Activated CD4-positive, alpha-beta memory T cell treated with anti-CD3 and anti-CD28 coated beads for 36 hours (primary cell): ENCODE data around the gene ADGRB3. TPM values are rescaled to one million over a fixed set of nuclear protein-coding genes. Genes with fewer than 3 reads are reported as not detected.

Experiments used
- CTCF ChIA-PET: fragments of 350-600 bp; sonication (Branson Sonifier 250); formaldehyde crosslinking; loops from one replicate; lab custom pipeline; 2021; ENCODE audit warnings: antibody characterized with exemption, inconsistent platforms; lab: Charles Lee
- POLR2A ChIA-PET: fragments of 350-600 bp; sonication (Branson Sonifier 250); formaldehyde crosslinking; loops from one replicate; lab custom pipeline; 2021; ENCODE audit warnings: antibody characterized with exemption; lab: Charles Lee
- DNase-seq: peaks from one replicate; pipeline ENCODE4 v3.0.0-alpha.2; 2020
- H3K27ac Mint-ChIP-seq: one replicate; pipeline ENCODE4 v1.8.0; 2021; ENCODE audit warnings: mixed read lengths
- H3K27me3 Mint-ChIP-seq: one replicate; pipeline ENCODE4 v1.8.0; 2021; ENCODE audit warnings: mixed read lengths
- H3K36me3 Mint-ChIP-seq: one replicate; pipeline ENCODE4 v1.8.0; 2021; ENCODE audit warnings: mixed read lengths
- H3K4me1 Mint-ChIP-seq: one replicate; pipeline ENCODE4 v1.8.0; 2021; ENCODE audit warnings: low read depth, mixed read lengths
- H3K4me3 Mint-ChIP-seq: one replicate; pipeline ENCODE4 v1.8.0; 2021; ENCODE audit warnings: mild to moderate bottlenecking, mixed read lengths
- H3K9me3 Mint-ChIP-seq: one replicate; pipeline ENCODE4 v1.8.0; 2021; ENCODE audit warnings: mixed read lengths
- intact Hi-C: fragments of 100-400 bp; cut with micrococcal nuclease; formaldehyde crosslinking; loops from one replicate; pipeline ENCODE4 v1.15.1; 2023
- total RNA-seq, 2 experiments: library from RNA; stranded (reverse); gene quantifications; one replicate each; pipeline ENCODE4 v1.2.3, GENCODE V29; 2021

The ADGRB3 gene
- total RNA-seq, 2 experiments from 2014 or later: not detected

DNA sequence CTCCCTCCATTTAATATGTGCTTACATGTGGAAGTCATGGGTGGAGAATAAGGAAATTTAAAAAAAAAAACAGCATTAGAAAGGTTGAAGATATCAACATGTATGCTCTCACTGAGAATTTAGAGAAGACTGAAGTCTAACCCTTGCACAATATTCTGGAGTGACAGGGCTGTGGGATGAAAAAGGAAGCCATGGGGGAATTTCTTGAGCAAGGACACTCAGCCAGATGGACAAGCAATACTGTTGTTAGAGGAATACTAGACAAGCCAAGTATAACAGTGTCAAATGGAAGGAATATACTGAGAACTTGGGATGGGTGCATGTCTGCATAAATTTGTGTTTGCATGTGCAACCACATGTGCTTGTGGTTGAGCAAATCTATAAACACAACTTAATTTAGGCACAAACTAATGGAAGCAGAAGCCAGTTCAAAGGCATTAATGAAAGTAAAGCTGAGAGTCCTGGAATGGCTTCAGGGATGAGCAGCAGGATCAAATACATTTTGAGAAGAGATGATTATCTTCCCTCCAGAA is 119.7 kb downstream of the ADGRB3 start:
- no peak overlapping the region for H3K4me3 Mint-ChIP-seq
- H3K27me3 Mint-ChIP-seq: peaks cover 1% of the 10 kb centered on the region
- intact Hi-C loops: no loop called here
- no peaks in the 10 kb centered on the region for H3K9me3 Mint-ChIP-seq
- H3K4me1 Mint-ChIP-seq: no peaks in the 10 kb centered on the region
- DNase-seq: no peak
- no peaks in the 10 kb centered on the region for H3K36me3 Mint-ChIP-seq
- ChIA-PET POLR2A (no interaction called here), CTCF (no interaction called here)
- H3K27ac Mint-ChIP-seq: no peak overlapping the region

DNA sequence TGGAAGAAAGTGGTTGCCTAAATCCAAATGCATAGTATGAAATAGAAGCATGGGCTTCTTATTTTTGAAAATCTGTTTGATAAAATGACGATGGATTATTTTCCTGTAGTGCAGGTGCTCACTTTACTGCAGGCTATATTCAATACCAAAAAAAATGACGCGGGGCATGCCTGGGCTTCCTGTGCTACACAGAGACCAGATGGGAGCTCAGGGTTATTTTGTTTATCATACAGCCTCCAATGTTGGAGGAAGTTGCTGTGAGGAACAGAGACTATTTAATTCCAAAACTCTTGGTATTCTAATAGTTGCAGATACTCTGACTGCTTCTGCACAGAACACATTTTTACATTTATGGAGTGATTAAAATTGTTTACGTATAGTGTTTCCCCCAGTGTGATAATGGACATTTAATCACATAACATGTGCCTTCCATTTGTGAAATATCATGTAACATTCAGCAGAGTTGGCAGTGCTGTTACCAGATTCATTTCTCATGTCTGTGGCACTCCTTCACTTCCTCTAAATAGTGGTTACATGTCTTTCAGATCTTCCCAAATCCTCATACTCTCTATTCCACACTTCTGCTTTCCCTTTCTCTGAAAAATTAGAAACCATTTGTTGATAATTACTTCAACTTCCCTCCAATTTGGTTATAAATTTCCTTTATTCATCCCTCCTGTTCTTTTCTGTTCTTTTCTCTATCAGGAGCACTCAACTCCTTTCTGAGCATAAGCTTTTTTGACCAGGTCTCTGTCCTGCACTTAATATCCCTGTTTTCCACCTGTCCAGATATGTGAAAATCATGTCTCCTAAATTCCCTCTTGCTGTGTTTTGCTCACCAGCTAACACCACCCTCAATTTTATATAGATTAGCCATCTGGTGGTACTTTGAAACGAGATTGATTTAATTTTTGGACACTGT is 121.6 kb downstream of the ADGRB3 start:
- Mint-ChIP-seq H3K4me3 (no peak overlapping the region), H3K27me3 (peaks cover 1% of the 10 kb centered on the region), H3K27ac (no peak overlapping the region), H3K36me3 (no peaks in the 10 kb centered on the region), H3K4me1 (no peaks in the 10 kb centered on the region), H3K9me3 (no peaks in the 10 kb centered on the region)
- no peak for DNase-seq
- ChIA-PET POLR2A (no interaction called here), CTCF (no interaction called here)
- intact Hi-C loops: no loop called here

DNA sequence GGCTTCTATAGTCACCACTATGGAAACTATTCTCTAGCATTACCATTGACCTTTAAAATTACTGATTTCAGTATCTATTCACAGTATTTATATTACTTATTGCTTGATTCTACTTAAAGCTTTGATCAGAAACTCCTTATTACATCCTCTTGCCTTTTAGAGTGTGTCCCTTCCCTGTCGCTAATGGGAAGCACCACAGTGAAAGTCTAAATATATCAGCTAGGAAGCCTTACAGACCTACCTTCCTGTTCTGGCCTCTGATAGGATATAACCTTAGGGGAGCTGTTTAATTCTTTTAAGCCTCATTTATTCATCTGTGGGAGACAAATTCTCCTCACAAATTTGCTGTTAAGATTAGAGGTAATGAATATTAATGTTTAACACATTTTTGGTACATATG is 122.7 kb downstream of the ADGRB3 start:
- H3K36me3 Mint-ChIP-seq: no peaks in the 10 kb centered on the region
- CTCF ChIA-PET: no interaction called here
- no peaks in the 10 kb centered on the region for H3K4me1 Mint-ChIP-seq
- DNase-seq: no peak
- POLR2A ChIA-PET: no interaction called here
- intact Hi-C loops: no loop called here
- no peaks in the 10 kb centered on the region for H3K27me3 Mint-ChIP-seq
- no peak overlapping the region for H3K4me3 Mint-ChIP-seq
- H3K9me3 Mint-ChIP-seq: no peaks in the 10 kb centered on the region
- no peak overlapping the region for H3K27ac Mint-ChIP-seq

DNA sequence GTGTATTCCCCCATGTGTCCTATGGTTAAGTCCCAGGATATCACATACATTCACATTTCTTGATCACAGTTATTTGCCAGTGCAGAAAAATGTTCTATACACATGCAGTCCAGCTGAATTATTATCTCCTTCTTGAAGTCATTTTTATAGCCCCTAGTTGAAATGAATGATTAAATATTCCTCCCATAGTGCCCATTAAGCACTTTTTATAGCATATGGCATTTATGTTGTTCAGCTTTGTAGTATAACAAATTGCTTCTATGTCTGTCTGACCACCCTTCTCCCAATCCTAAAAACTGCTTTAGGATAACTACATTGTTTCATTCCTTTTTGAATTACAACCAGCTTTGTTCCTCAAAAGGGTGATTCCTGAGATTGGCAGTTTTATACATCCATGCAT is 123.5 kb downstream of the ADGRB3 start:
- no peaks in the 10 kb centered on the region for H3K9me3 Mint-ChIP-seq
- POLR2A ChIA-PET: no interaction called here
- intact Hi-C loops: no loop called here

DNA sequence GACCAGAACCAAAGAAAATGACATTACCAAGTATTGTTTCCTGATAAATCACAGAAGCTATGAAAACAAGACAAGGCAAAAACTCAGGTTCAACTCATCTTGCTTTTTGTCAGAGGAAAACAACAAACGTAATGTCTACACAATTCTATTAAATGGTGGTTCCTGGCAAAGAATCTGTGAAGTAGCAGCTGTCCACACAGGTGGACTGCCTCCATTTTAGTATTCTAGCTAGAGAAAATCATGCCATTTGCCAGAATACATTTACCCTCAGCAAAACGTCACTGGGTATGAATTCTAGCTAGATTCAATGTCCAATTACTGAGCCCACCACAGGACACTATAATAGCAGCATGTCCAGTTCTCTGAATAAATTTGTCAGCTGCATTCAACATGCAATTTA is 125.4 kb downstream of the ADGRB3 start:
- no peaks in the 10 kb centered on the region for H3K4me1 Mint-ChIP-seq
- no peaks in the 10 kb centered on the region for H3K27me3 Mint-ChIP-seq
- H3K9me3 Mint-ChIP-seq: no peaks in the 10 kb centered on the region
- H3K4me3 Mint-ChIP-seq: no peak overlapping the region
- H3K36me3 Mint-ChIP-seq: no peaks in the 10 kb centered on the region
- CTCF ChIA-PET: no interaction called here
- no peak for DNase-seq
- intact Hi-C loops: no loop called here
- POLR2A ChIA-PET: no interaction called here
- no peak overlapping the region for H3K27ac Mint-ChIP-seq

More for the DNA sequence above, 123.5 kb downstream of the ADGRB3 start:
- Mint-ChIP-seq H3K4me1 (no peaks in the 10 kb centered on the region), H3K4me3 (no peak overlapping the region), H3K27ac (no peak overlapping the region), H3K36me3 (no peaks in the 10 kb centered on the region), H3K27me3 (no peaks in the 10 kb centered on the region)
- CTCF ChIA-PET: no interaction called here
- DNase-seq: no peak

DNA sequence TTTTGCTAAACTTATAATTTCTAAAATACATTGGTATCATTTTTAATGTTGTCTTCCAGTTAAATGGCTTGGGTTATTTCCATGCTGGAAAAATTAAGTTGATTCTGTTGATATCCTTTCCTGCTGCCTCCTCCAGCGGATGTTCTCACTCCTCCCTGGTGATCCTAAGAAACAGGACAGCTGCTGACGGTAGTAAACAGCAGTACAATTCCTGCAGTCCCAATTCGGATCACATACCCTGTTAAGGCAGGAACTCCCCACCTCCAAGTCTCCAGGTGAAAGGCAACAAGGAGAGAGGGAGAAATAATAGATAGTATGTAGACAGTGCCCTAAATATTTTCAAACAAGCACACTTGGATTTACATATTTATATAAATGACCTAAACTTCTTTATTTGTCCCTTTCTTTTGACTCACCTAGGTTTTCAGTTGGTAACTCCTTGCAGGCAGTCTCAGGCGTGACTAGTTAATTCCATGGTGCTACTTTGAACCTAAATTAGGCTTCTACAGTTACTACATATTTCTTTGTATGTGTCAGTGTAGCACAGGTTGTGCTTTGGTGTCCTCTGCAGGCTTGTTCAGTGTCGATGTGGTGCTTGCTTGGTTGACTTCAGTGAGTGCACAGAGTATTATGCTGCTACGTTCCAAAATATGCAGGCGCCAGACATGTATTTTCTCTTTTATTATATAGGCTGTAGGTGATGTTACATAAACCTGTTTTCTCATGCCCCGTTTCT is 126.0 kb downstream of the ADGRB3 start:
- Mint-ChIP-seq H3K9me3 (no peaks in the 10 kb centered on the region), H3K27ac (no peak overlapping the region), H3K4me3 (no peak overlapping the region), H3K4me1 (no peaks in the 10 kb centered on the region), H3K36me3 (no peaks in the 10 kb centered on the region), H3K27me3 (no peaks in the 10 kb centered on the region)
- DNase-seq: no peak
- intact Hi-C loops: no loop called here
- CTCF ChIA-PET: no interaction called here
- POLR2A ChIA-PET: no interaction called here

DNA sequence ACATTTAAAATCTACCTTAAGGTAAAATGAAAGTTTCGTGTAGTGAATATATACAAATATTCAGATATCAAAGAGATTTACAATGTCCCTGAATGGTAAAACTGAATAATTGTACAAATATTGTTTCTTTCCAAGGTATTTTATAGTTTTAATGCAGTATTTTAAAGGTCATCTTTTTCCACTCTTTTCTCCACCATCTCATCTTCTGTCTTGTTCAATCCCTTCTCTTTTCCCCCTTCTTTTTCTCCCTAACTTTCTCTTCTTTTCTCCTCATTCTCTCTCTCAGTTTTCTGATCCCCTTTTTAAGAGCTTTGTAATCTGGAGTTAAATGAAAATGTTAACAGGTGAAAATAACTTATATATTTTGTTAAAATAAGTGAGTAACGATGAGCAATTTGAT is 126.9 kb downstream of the ADGRB3 start:
- DNase-seq: no peak
- ChIA-PET POLR2A (no interaction called here), CTCF (interaction anchor here (0.5 kb wide), 1 partner anchor 10 kb away, joined by 3 read pairs; no protein-coding TSS in a partner anchor)
- Mint-ChIP-seq H3K27ac (no peak overlapping the region), H3K4me3 (no peak overlapping the region), H3K27me3 (no peaks in the 10 kb centered on the region), H3K36me3 (no peaks in the 10 kb centered on the region), H3K4me1 (no peaks in the 10 kb centered on the region), H3K9me3 (no peaks in the 10 kb centered on the region)
- intact Hi-C loops: no loop called here

DNA sequence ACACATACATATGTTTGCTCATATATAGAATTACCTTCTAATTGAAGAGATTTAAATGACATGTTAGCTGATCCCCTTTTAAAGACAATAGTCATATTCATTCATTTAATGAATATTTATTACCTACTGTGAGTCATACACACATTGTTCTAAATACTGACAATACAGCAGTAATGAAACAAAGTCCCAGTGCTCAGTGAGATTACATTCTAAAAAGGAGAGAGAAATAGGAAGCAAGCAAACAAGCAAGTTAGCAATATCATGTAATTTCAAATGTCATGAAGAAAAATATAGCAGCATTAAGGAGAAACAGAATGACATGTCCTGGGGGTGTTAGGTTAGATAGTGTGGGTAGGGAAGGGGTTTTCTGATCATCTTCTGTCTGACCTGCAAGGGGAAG is 136.3 kb downstream of the ADGRB3 start:
- ChIA-PET POLR2A (no interaction called here), CTCF (no interaction called here)
- H3K4me1 Mint-ChIP-seq: no peaks in the 10 kb centered on the region
- H3K27ac Mint-ChIP-seq: no peak overlapping the region
- H3K36me3 Mint-ChIP-seq: no peaks in the 10 kb centered on the region
- H3K27me3 Mint-ChIP-seq: no peaks in the 10 kb centered on the region
- intact Hi-C loops: no loop called here
- H3K9me3 Mint-ChIP-seq: no peaks in the 10 kb centered on the region
- H3K4me3 Mint-ChIP-seq: no peak overlapping the region
- DNase-seq: no peak

DNA sequence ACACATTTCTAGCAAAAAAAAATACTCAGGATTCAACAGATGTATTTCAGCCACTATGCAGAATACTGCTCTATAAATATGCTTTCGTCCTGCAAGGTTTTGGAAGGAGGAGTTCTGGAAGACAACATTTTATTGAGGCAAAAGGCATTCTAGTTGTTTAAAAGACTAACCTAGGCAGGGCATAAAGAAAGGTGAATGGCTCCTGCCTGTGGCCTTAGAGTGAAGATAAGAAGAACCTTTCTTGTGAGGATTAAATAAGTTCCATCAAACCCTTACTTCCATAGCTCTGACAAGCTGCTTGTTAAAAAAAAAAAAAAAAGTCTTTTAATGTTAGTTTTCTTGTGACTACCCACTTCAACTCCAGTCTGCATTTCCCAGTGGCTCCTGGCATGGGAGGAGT is 139.8 kb downstream of the ADGRB3 start:
- no peaks in the 10 kb centered on the region for H3K9me3 Mint-ChIP-seq
- H3K27ac Mint-ChIP-seq: no peak overlapping the region
- ChIA-PET POLR2A (no interaction called here), CTCF (no interaction called here)
- DNase-seq: no peak
- no peaks in the 10 kb centered on the region for H3K27me3 Mint-ChIP-seq
- intact Hi-C loops: loop anchor here (5.0 kb wide), 1 partner anchor 138 kb away; the partner anchor contains the start of gene ADGRB3
- H3K4me3 Mint-ChIP-seq: no peak overlapping the region
- H3K36me3 Mint-ChIP-seq: no peaks in the 10 kb centered on the region
- H3K4me1 Mint-ChIP-seq: no peaks in the 10 kb centered on the region

DNA sequence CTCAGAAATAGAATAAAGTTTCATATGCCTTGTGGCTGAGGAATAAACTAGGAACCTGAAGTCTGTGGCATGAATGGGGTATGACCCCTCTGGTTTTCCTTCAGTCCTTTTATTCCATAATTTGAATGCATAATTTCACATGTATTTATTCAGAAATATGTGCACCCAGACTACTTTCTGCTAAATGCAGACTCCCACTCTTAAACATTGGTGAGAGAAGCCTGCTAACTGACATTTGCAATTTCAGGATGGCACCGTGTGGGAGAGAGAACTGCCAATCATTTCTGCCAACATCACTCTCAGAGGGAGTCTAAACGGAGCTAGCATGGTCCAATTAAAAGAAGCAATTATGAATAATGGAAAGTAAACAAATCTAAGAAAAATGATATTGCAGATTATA is 141.3 kb downstream of the ADGRB3 start:
- Mint-ChIP-seq H3K9me3 (no peaks in the 10 kb centered on the region), H3K36me3 (no peaks in the 10 kb centered on the region), H3K27ac (no peak overlapping the region), H3K4me1 (no peaks in the 10 kb centered on the region), H3K27me3 (no peaks in the 10 kb centered on the region), H3K4me3 (no peak overlapping the region)
- intact Hi-C loops: loop anchor here (5.0 kb wide), 1 partner anchor 139 kb away; the partner anchor contains the start of gene ADGRB3
- no peak for DNase-seq
- ChIA-PET CTCF (no interaction called here), POLR2A (no interaction called here)

DNA sequence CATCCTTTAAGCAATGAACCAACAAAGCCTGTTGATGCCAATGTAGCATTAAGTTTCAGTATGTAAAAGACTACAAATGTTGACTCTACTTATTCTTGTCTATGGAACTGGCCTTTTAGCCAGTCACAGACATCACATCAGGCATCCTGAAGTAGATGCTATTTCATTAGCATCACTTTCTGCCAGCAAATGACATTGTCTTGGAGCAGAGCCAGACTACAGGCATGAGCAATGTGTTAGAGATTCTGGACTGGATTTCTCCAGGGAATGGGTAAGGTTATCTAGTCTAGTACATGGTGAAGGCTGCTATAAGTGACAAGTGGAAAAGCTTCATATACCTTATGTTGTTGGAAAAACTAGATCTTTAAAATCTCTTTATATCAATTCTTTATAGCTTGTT is 142.9 kb downstream of the ADGRB3 start:
- intact Hi-C loops: loop anchor here (5.0 kb wide), 1 partner anchor 141 kb away; the partner anchor contains the start of gene ADGRB3
- ChIA-PET CTCF (no interaction called here), POLR2A (no interaction called here)
- H3K27me3 Mint-ChIP-seq: no peaks in the 10 kb centered on the region
- no peak overlapping the region for H3K4me3 Mint-ChIP-seq
- H3K36me3 Mint-ChIP-seq: no peaks in the 10 kb centered on the region
- H3K4me1 Mint-ChIP-seq: no peaks in the 10 kb centered on the region
- no peak for DNase-seq
- no peak overlapping the region for H3K27ac Mint-ChIP-seq
- H3K9me3 Mint-ChIP-seq: no peaks in the 10 kb centered on the region

DNA sequence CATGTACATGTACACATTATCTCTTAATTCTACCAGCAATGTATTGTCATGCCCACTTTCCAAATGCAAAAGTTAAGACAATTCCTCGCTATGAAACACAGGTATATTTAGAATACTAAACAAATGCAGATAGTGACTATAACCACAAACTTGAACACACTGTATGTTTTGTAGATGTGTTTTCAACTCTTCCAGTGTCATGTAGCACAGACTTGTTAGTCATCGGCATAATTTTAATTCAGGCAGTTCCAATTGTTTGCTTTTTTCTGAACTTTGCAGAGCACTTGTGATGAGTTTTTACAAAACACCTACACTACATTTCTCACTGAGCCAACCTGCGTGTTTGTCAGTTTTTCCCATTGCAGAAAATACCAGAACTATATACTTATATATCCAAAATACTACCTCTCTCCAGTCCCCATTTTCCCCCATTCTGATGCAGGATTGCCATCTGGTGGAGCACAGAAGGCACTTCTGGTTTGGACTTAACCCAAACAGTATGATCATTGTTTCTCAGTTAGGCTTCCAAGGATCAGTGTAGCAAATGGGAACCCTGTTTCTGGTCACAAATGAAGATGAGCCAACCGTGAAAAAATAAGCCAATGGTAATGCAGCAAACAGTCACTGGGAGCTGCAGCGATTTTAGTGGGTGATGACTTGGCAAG is 143.4 kb downstream of the ADGRB3 start:
- no peaks in the 10 kb centered on the region for H3K4me1 Mint-ChIP-seq
- intact Hi-C loops: loop anchor here (5.0 kb wide), 1 partner anchor 141 kb away; the partner anchor contains the start of gene ADGRB3
- DNase-seq: no peak
- H3K9me3 Mint-ChIP-seq: no peaks in the 10 kb centered on the region
- ChIA-PET POLR2A (no interaction called here), CTCF (interaction anchor here (0.7 kb wide), 1 partner anchor 139 kb away, joined by 3 read pairs; no protein-coding TSS in a partner anchor)
- no peaks in the 10 kb centered on the region for H3K36me3 Mint-ChIP-seq
- H3K4me3 Mint-ChIP-seq: no peak overlapping the region
- no peaks in the 10 kb centered on the region for H3K27me3 Mint-ChIP-seq
- no peak overlapping the region for H3K27ac Mint-ChIP-seq
